CD4-positive, alpha-beta T cell (primary cell): ENCODE results near the gene MCOLN1. TPM values are rescaled to one million over a fixed set of nuclear protein-coding genes. Genes with fewer than 3 reads are reported as not detected.

Source experiments
- ATAC-seq: fragments of 200-7000 bp; cut with Tn5 transposase; one replicate; pipeline ENCODE4 v1.10.0; 2022; ENCODE audit warnings: mild to moderate bottlenecking; ENCODE audit not compliant: poor library complexity
- CTCF ChIA-PET: fragments of 350-600 bp; sonication (Branson Sonifier 250); formaldehyde crosslinking; loops from one replicate; lab custom pipeline; 2021; ENCODE audit warnings: antibody characterized with exemption, inconsistent platforms; lab: Charles Lee
- POLR2A ChIA-PET: fragments of 350-600 bp; sonication (Branson Sonifier 250); formaldehyde crosslinking; loops from one replicate; lab custom pipeline; 2021; ENCODE audit warnings: antibody characterized with exemption, inconsistent platforms; lab: Charles Lee
- DNase-seq, 14 experiments: peaks; one replicate each; pipeline ENCODE4 v3.0.0-alpha.2; 2013 to 2020; ENCODE audit warnings: mixed read lengths in 2 of 14
- H3K27ac ChIP-seq, 2 donors: one replicate each; pipeline versions ENCODE4 v1.5.1 to v1.7.0; 2013; ENCODE audit warnings: low read length in 2 of 2, low read depth in 1 of 2, mild to moderate bottlenecking in 1 of 2
- H3K27me3 ChIP-seq, 2 experiments: 1 replicate in 1 of 2; 2 replicates in 1 of 2; pipeline versions ENCODE4 v1.6.1 to v1.7.0; 2013; ENCODE audit warnings: low read length in 2 of 2, control low read depth in 1 of 2, mild to moderate bottlenecking in 1 of 2, moderate library complexity in 1 of 2; ENCODE audit not compliant: insufficient read depth in 2 of 2, control insufficient read depth in 1 of 2
- H3K36me3 ChIP-seq: one replicate; pipeline ENCODE4 v1.6.1; 2013; ENCODE audit warnings: low read length, control low read depth; ENCODE audit not compliant: insufficient read depth
- H3K4me1 ChIP-seq: one replicate; pipeline ENCODE4 v1.6.1; 2013; ENCODE audit warnings: low read length, control low read depth; ENCODE audit not compliant: insufficient read depth
- H3K4me3 ChIP-seq: one replicate; pipeline ENCODE4 v1.5.1; 2013; ENCODE audit warnings: mild to moderate bottlenecking, low read length, moderate library complexity
- H3K9me3 ChIP-seq, 2 experiments: 1 replicate in 1 of 2; 2 replicates in 1 of 2; pipeline versions ENCODE4 v1.6.1 to v1.7.0; 2013; ENCODE audit warnings: low read length in 2 of 2, mild to moderate bottlenecking in 2 of 2, control low read depth in 1 of 2, moderate library complexity in 1 of 2; ENCODE audit not compliant: control insufficient read depth in 1 of 2, insufficient read depth in 1 of 2
- H3K27ac Mint-ChIP-seq: one replicate; pipeline ENCODE4 v1.8.0; 2020; ENCODE audit warnings: mixed read lengths
- H3K27me3 Mint-ChIP-seq: one replicate; pipeline ENCODE4 v1.8.0; 2021; ENCODE audit warnings: mixed read lengths
- H3K36me3 Mint-ChIP-seq: one replicate; pipeline ENCODE4 v1.8.0; 2021; ENCODE audit warnings: low read depth, mixed read lengths
- H3K4me1 Mint-ChIP-seq: one replicate; pipeline ENCODE4 v1.8.0; 2021; ENCODE audit warnings: low read depth, mixed read lengths
- H3K4me3 Mint-ChIP-seq: one replicate; pipeline ENCODE4 v1.8.0; 2020; ENCODE audit warnings: mild to moderate bottlenecking, mixed read lengths
- H3K9me3 Mint-ChIP-seq: one replicate; pipeline ENCODE4 v1.8.0; 2020; ENCODE audit warnings: mixed read lengths
- intact Hi-C, 2 experiments: fragments of 100-400 bp; cut with DNase I in 1 of 2; cut with micrococcal nuclease in 1 of 2; formaldehyde crosslinking; loops; one replicate each; pipeline versions ENCODE4 v1.15.1 to v1.9.0; 2023 to 2025; cut with DNase I, micrococcal nuclease
- total RNA-seq, 174 experiments: library from RNA in 2 of 174; stranded (reverse) in 2 of 174; gene quantifications; one replicate each; pipeline ENCODE4 v1.2.3 and lab custom pipeline; 2021 to 2026
- TF ChIP-seq, protein P1 (sequence below): fragments of 200-600 bp; IDR thresholded peaks from one replicate; pipeline ENCODE4 v1.8.0; 2022; ENCODE audit warnings: antibody characterized with exemption, mild to moderate bottlenecking

The MCOLN1 gene
- total RNA-seq, 2 experiments from 2014 or later: 7.9 to 8.8 TPM

GRCh38 chr19:7541828-7542443, 19.5 kb downstream of the MCOLN1 start:
- Histone ChIP-seq H3K36me3 (peaks cover 43% of the 10 kb centered on the region), H3K4me3 (no peak overlapping the region), H3K27ac (no peak overlapping the region), H3K27me3 (no peaks in the 10 kb centered on the region), H3K9me3 (no peaks in the 10 kb centered on the region), H3K4me1 (peaks cover 11% of the 10 kb centered on the region)
- H3K9me3 Mint-ChIP-seq: no peaks in the 10 kb centered on the region
- TF ChIP-seq, protein P1, sequence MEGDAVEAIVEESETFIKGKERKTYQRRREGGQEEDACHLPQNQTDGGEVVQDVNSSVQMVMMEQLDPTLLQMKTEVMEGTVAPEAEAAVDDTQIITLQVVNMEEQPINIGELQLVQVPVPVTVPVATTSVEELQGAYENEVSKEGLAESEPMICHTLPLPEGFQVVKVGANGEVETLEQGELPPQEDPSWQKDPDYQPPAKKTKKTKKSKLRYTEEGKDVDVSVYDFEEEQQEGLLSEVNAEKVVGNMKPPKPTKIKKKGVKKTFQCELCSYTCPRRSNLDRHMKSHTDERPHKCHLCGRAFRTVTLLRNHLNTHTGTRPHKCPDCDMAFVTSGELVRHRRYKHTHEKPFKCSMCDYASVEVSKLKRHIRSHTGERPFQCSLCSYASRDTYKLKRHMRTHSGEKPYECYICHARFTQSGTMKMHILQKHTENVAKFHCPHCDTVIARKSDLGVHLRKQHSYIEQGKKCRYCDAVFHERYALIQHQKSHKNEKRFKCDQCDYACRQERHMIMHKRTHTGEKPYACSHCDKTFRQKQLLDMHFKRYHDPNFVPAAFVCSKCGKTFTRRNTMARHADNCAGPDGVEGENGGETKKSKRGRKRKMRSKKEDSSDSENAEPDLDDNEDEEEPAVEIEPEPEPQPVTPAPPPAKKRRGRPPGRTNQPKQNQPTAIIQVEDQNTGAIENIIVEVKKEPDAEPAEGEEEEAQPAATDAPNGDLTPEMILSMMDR: no peak
- no peak for ATAC-seq
- no peak overlapping the region for H3K27ac Mint-ChIP-seq
- H3K4me3 Mint-ChIP-seq: no peak overlapping the region
- ChIA-PET CTCF (interaction anchor here (1.5 kb wide), 1 partner anchor 26 kb away, joined by 3 read pairs; no protein-coding TSS in a partner anchor), POLR2A (interaction anchor here (0.7 kb wide), 1 partner anchor 20 kb away, joined by 3 read pairs; the partner anchor contains the start of gene MCOLN1)
- peaks cover 45% of the 10 kb centered on the region for H3K36me3 Mint-ChIP-seq
- H3K27me3 Mint-ChIP-seq: no peaks in the 10 kb centered on the region
- DNase-seq: no peak
- peaks cover 8% of the 10 kb centered on the region for H3K4me1 Mint-ChIP-seq
- intact Hi-C loops: no loop called here

DNA sequence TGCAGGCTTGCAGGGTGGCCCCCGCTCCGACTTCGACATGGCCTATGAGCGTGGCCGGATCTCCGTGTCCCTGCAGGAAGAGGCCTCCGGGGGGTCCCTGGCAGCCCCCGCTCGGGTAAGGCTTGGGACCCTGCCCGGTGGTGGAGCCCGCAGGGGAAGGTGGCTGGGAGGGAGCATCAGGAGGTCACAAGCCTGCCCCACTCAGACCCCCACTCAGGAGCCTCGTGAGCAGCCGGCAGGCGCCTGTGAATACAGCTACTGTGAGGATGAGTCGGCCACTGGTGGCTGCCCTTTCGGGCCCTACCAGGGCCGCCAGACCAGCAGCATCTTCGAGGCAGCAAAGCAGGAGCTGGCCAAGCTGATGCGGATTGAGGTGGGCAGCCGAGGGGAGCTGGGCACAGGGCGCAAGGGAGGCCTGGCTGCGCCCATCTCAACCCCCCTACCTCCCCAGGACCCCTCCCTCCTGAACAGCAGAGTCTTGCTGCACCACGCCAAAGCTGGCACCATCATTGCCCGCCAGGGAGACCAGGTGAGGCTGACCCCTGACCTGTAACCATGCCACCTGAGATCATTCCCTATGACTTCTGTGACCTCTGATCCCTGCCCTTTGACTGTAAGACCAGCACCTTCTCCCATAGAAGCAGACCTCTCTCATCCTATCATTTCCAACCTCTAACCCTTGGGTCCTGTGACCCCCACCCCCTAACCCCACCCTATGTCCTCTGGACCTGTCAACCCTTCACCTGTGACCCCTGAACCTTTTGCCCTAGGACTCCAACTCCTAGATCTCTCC, 20.3 kb downstream of the MCOLN1 start:
- no peaks in the 10 kb centered on the region for H3K9me3 Mint-ChIP-seq
- DNase-seq (peak in 1 of 14 experiments; percentile 15), ATAC-seq (no peak)
- H3K27me3 ChIP-seq: no peaks in the 10 kb centered on the region
- CTCF ChIA-PET: interaction anchor here (1.5 kb wide), 1 partner anchor 26 kb away, joined by 3 read pairs; no protein-coding TSS in a partner anchor
- peaks cover 6% of the 10 kb centered on the region for H3K4me1 ChIP-seq
- peaks cover 43% of the 10 kb centered on the region for H3K36me3 ChIP-seq
- no peaks in the 10 kb centered on the region for H3K27me3 Mint-ChIP-seq
- POLR2A ChIA-PET: interaction anchor here (0.6 kb wide), 1 partner anchor 228 kb away, joined by 3 read pairs; no protein-coding TSS in a partner anchor
- H3K36me3 Mint-ChIP-seq: peaks cover 41% of the 10 kb centered on the region
- no peak overlapping the region for H3K4me3 ChIP-seq
- intact Hi-C loops: no loop called here
- no peak overlapping the region for H3K27ac ChIP-seq
- TF ChIP-seq, protein P1: no peak
- no peaks in the 10 kb centered on the region for H3K9me3 ChIP-seq
- no peak overlapping the region for H3K4me3 Mint-ChIP-seq
- no peak overlapping the region for H3K27ac Mint-ChIP-seq
- H3K4me1 Mint-ChIP-seq: peaks cover 4% of the 10 kb centered on the region

DNA sequence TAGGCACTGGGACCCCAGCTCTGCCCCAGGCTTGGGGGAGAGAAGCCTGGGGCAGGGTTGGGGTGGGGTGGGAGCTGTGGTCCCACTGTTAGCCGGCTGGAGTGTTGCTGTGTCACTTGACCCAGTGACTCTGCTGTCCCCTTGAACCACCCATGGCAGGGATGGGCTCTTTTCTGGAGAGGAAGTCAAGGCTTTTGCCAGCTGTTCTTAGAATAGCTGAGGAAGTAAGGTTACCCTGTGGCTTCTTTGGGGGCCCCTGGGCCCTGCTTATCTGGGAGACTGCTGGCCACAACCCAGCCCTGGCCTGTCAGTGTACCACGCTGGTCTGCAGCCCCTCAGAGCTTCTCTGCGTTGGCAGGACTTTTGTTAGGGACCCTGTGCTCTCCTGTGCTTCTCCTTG, 22.2 kb downstream of the MCOLN1 start:
- ChIA-PET POLR2A (no interaction called here), CTCF (no interaction called here)
- Histone ChIP-seq H3K36me3 (peaks cover 41% of the 10 kb centered on the region), H3K27ac (no peak overlapping the region), H3K27me3 (no peaks in the 10 kb centered on the region), H3K4me1 (peaks cover 6% of the 10 kb centered on the region), H3K4me3 (no peak overlapping the region), H3K9me3 (no peaks in the 10 kb centered on the region)
- Mint-ChIP-seq H3K36me3 (peaks cover 34% of the 10 kb centered on the region), H3K27ac (no peak overlapping the region), H3K4me1 (peaks cover 4% of the 10 kb centered on the region), H3K9me3 (no peaks in the 10 kb centered on the region), H3K4me3 (no peak overlapping the region), H3K27me3 (no peaks in the 10 kb centered on the region)
- TF ChIP-seq, protein P1: no peak
- intact Hi-C loops: no loop called here
- ATAC-seq (no peak), DNase-seq (peak in 2 of 14 experiments; percentile 35 to 36)
